ENCODE results near the gene PASK. TPM values are rescaled to one million over a fixed set of nuclear protein-coding genes. Genes with fewer than 3 reads are reported as not detected.

Gene PASK
- polyA plus RNA-seq, 1 donor = 16.7 TPM

GRCh38 chr2:241180495-241180894, 31.2 kb upstream of the PASK start:
- Histone ChIP-seq H3K27me3 (ENCODE audit: control insufficient read depth, insufficient read depth, low read length) (no peaks in the 10 kb centered on the region), H3K9me3 (ENCODE audit: control insufficient read depth, low read depth, low read length) (no peaks in the 10 kb centered on the region), H3K36me3 (ENCODE audit: control insufficient read depth, insufficient read depth, low read length) (peaks cover 34% of the 10 kb centered on the region), H3K4me3 (ENCODE audit: low read length) (no peak overlapping the region), H3K4me1 (ENCODE audit: control insufficient read depth, insufficient read depth, low read length) (no peaks in the 10 kb centered on the region), H3K27ac (ENCODE audit: low read length) (no peak overlapping the region)
- no CpG with 5 or more reads among the region's 12 CpGs for WGBS (ENCODE audit: insufficient coverage, low lambda C conversion rate)
- no peak for DNase-seq

GRCh38 chr2:241179899-241180298, 30.6 kb upstream of the PASK start:
- no peaks in the 10 kb centered on the region for H3K4me1 ChIP-seq (ENCODE audit: control insufficient read depth, insufficient read depth, low read length)
- 100% methylated on average over 1 of the region's 4 CpGs for WGBS (ENCODE audit: insufficient coverage, low lambda C conversion rate)
- H3K27me3 ChIP-seq (ENCODE audit: control insufficient read depth, insufficient read depth, low read length) = no peaks in the 10 kb centered on the region
- H3K27ac ChIP-seq (ENCODE audit: low read length) = no peak overlapping the region
- H3K4me3 ChIP-seq (ENCODE audit: low read length) = no peak overlapping the region
- H3K9me3 ChIP-seq (ENCODE audit: control insufficient read depth, low read depth, low read length) = no peaks in the 10 kb centered on the region
- peaks cover 36% of the 10 kb centered on the region for H3K36me3 ChIP-seq (ENCODE audit: control insufficient read depth, insufficient read depth, low read length)
- no peak for DNase-seq

- no peak overlapping the region for H3K4me3 ChIP-seq (ENCODE audit: low read length)
- H3K36me3 ChIP-seq (ENCODE audit: control insufficient read depth, insufficient read depth, low read length) = peaks cover 36% of the 10 kb centered on the region
- WGBS (ENCODE audit: insufficient coverage, low lambda C conversion rate) = no CpG with 5 or more reads among the region's 4 CpGs
- no peak for DNase-seq
- no peaks in the 10 kb centered on the region for H3K27me3 ChIP-seq (ENCODE audit: control insufficient read depth, insufficient read depth, low read length)
- H3K9me3 ChIP-seq (ENCODE audit: control insufficient read depth, low read depth, low read length) = no peaks in the 10 kb centered on the region
- no peaks in the 10 kb centered on the region for H3K4me1 ChIP-seq (ENCODE audit: control insufficient read depth, insufficient read depth, low read length)
- H3K27ac ChIP-seq (ENCODE audit: low read length) = no peak overlapping the region
These were observed 29.7 kb upstream of the PASK start for GRCh38 chr2:241178961-241179360.

GRCh38 chr2:241177526-241178334, 28.5 kb upstream of the PASK start:
- H3K27me3 ChIP-seq (ENCODE audit: control insufficient read depth, insufficient read depth, low read length) = no peaks in the 10 kb centered on the region
- no peak overlapping the region for H3K4me3 ChIP-seq (ENCODE audit: low read length)
- H3K27ac ChIP-seq (ENCODE audit: low read length) = no peak overlapping the region
- H3K36me3 ChIP-seq (ENCODE audit: control insufficient read depth, insufficient read depth, low read length) = peaks cover 32% of the 10 kb centered on the region
- no peaks in the 10 kb centered on the region for H3K4me1 ChIP-seq (ENCODE audit: control insufficient read depth, insufficient read depth, low read length)
- H3K9me3 ChIP-seq (ENCODE audit: control insufficient read depth, low read depth, low read length) = no peaks in the 10 kb centered on the region
- no peak for DNase-seq
- 100% methylated on average over 2 of the region's 12 CpGs for WGBS (ENCODE audit: insufficient coverage, low lambda C conversion rate)

- WGBS (ENCODE audit: insufficient coverage, low lambda C conversion rate) = 80% methylated on average over 1 of the region's 2 CpGs
- no peak overlapping the region for H3K27ac ChIP-seq (ENCODE audit: low read length)
- H3K36me3 ChIP-seq (ENCODE audit: control insufficient read depth, insufficient read depth, low read length) = peaks cover 51% of the 10 kb centered on the region
- no peaks in the 10 kb centered on the region for H3K27me3 ChIP-seq (ENCODE audit: control insufficient read depth, insufficient read depth, low read length)
- peaks cover 6% of the 10 kb centered on the region for H3K9me3 ChIP-seq (ENCODE audit: control insufficient read depth, low read depth, low read length)
- H3K4me1 ChIP-seq (ENCODE audit: control insufficient read depth, insufficient read depth, low read length) = no peaks in the 10 kb centered on the region
- no peak overlapping the region for H3K4me3 ChIP-seq (ENCODE audit: low read length)
- no peak for DNase-seq
These were observed 24.3 kb upstream of the PASK start for GRCh38 chr2:241173557-241173956.

GRCh38 chr2:241168366-241168765, 19.1 kb upstream of the PASK start:
- H3K27me3 ChIP-seq (ENCODE audit: control insufficient read depth, insufficient read depth, low read length) = no peaks in the 10 kb centered on the region
- H3K4me1 ChIP-seq (ENCODE audit: control insufficient read depth, insufficient read depth, low read length) = no peaks in the 10 kb centered on the region
- H3K4me3 ChIP-seq (ENCODE audit: low read length) = no peak overlapping the region
- no peak for DNase-seq
- H3K27ac ChIP-seq (ENCODE audit: low read length) = no peak overlapping the region
- no CpG with 5 or more reads among the region's 15 CpGs for WGBS (ENCODE audit: insufficient coverage, low lambda C conversion rate)
- peaks cover 6% of the 10 kb centered on the region for H3K9me3 ChIP-seq (ENCODE audit: control insufficient read depth, low read depth, low read length)
- H3K36me3 ChIP-seq (ENCODE audit: control insufficient read depth, insufficient read depth, low read length) = peaks cover 69% of the 10 kb centered on the region

GRCh38 chr2:241163601-241164118, 14.4 kb upstream of the PASK start:
- Histone ChIP-seq H3K27me3 (ENCODE audit: control insufficient read depth, insufficient read depth, low read length) (no peaks in the 10 kb centered on the region), H3K4me3 (ENCODE audit: low read length) (no peak overlapping the region), H3K9me3 (ENCODE audit: control insufficient read depth, low read depth, low read length) (no peaks in the 10 kb centered on the region), H3K27ac (ENCODE audit: low read length) (no peak overlapping the region), H3K4me1 (ENCODE audit: control insufficient read depth, insufficient read depth, low read length) (no peaks in the 10 kb centered on the region), H3K36me3 (ENCODE audit: control insufficient read depth, insufficient read depth, low read length) (peaks cover 72% of the 10 kb centered on the region)
- DNase-seq = no peak
- WGBS (ENCODE audit: insufficient coverage, low lambda C conversion rate) = no CpG with 5 or more reads among the region's 3 CpGs

- Histone ChIP-seq H3K36me3 (ENCODE audit: control insufficient read depth, insufficient read depth, low read length) (peaks cover 71% of the 10 kb centered on the region), H3K4me1 (ENCODE audit: control insufficient read depth, insufficient read depth, low read length) (no peaks in the 10 kb centered on the region), H3K9me3 (ENCODE audit: control insufficient read depth, low read depth, low read length) (no peaks in the 10 kb centered on the region), H3K27me3 (ENCODE audit: control insufficient read depth, insufficient read depth, low read length) (no peaks in the 10 kb centered on the region), H3K4me3 (ENCODE audit: low read length) (no peak overlapping the region), H3K27ac (ENCODE audit: low read length) (no peak overlapping the region)
- no CpG with 5 or more reads among the region's 9 CpGs for WGBS (ENCODE audit: insufficient coverage, low lambda C conversion rate)
- no peak for DNase-seq
These were observed 12.5 kb upstream of the PASK start for GRCh38 chr2:241161646-241162281.

GRCh38 chr2:241160318-241160717, 11.0 kb upstream of the PASK start:
- no peak overlapping the region for H3K27ac ChIP-seq (ENCODE audit: low read length)
- peaks cover 69% of the 10 kb centered on the region for H3K36me3 ChIP-seq (ENCODE audit: control insufficient read depth, insufficient read depth, low read length)
- DNase-seq = no peak
- no peaks in the 10 kb centered on the region for H3K4me1 ChIP-seq (ENCODE audit: control insufficient read depth, insufficient read depth, low read length)
- H3K9me3 ChIP-seq (ENCODE audit: control insufficient read depth, low read depth, low read length) = no peaks in the 10 kb centered on the region
- WGBS (ENCODE audit: insufficient coverage, low lambda C conversion rate) = no CpG with 5 or more reads among the region's 7 CpGs
- H3K27me3 ChIP-seq (ENCODE audit: control insufficient read depth, insufficient read depth, low read length) = no peaks in the 10 kb centered on the region
- H3K4me3 ChIP-seq (ENCODE audit: low read length) = no peak overlapping the region

GRCh38 chr2:241159116-241159515, 9.8 kb upstream of the PASK start:
- H3K36me3 ChIP-seq (ENCODE audit: control insufficient read depth, insufficient read depth, low read length) = peaks cover 68% of the 10 kb centered on the region
- no peak overlapping the region for H3K4me3 ChIP-seq (ENCODE audit: low read length)
- WGBS (ENCODE audit: insufficient coverage, low lambda C conversion rate) = no CpG with 5 or more reads among the region's 5 CpGs
- no peaks in the 10 kb centered on the region for H3K27me3 ChIP-seq (ENCODE audit: control insufficient read depth, insufficient read depth, low read length)
- no peak overlapping the region for H3K27ac ChIP-seq (ENCODE audit: low read length)
- no peak for DNase-seq
- H3K4me1 ChIP-seq (ENCODE audit: control insufficient read depth, insufficient read depth, low read length) = no peaks in the 10 kb centered on the region
- no peaks in the 10 kb centered on the region for H3K9me3 ChIP-seq (ENCODE audit: control insufficient read depth, low read depth, low read length)
